ENCODE data around the gene ZNF700.
A peak's percentile ranks its signal among the peaks of the same experiment; 100 is the strongest.

Gene ZNF700

DNA sequence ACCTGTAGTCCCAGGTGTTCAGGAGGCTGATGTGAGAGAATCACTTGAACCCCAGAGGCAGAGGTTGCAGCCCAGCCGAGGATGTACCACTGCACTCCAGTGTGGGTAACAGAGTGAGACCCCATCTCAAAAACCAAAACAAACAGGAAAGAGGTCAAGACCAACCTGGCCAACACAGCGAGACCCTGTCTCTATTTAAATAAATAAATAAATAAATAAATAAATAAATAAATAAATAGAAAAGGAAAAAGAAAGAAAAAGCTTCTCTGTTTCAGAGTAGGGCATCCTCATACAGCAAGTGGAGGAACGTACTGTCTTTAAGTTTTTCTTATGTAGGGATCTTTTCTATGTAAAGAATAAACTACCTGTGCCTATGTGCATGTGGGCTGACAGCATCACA, 2.3 kb downstream of the ZNF700 start (continued):
- TF ChIP-seq, protein P1, sequence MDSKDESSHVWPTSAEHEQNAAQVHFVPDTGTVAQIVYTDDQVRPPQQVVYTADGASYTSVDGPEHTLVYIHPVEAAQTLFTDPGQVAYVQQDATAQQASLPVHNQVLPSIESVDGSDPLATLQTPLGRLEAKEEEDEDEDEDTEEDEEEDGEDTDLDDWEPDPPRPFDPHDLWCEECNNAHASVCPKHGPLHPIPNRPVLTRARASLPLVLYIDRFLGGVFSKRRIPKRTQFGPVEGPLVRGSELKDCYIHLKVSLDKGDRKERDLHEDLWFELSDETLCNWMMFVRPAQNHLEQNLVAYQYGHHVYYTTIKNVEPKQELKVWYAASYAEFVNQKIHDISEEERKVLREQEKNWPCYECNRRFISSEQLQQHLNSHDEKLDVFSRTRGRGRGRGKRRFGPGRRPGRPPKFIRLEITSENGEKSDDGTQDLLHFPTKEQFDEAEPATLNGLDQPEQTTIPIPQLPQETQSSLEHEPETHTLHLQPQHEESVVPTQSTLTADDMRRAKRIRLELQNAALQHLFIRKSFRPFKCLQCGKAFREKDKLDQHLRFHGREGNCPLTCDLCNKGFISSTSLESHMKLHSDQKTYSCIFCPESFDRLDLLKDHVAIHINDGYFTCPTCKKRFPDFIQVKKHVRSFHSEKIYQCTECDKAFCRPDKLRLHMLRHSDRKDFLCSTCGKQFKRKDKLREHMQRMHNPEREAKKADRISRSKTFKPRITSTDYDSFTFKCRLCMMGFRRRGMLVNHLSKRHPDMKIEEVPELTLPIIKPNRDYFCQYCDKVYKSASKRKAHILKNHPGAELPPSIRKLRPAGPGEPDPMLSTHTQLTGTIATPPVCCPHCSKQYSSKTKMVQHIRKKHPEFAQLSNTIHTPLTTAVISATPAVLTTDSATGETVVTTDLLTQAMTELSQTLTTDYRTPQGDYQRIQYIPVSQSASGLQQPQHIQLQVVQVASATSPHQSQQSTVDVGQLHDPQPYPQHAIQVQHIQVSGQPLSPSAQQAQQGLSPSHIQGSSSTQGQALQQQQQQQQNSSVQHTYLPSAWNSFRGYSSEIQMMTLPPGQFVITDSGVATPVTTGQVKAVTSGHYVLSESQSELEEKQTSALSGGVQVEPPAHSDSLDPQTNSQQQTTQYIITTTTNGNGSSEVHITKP (tag by site-specific recombination; IDR thresholded peaks at IDR 0.05) = no peak
- TF ChIP-seq SP7 (tag by site-specific recombination; IDR thresholded peaks at IDR 0.05) = no peak
- no peak for TF ChIP-seq ZNF24 (tag by site-specific recombination; IDR thresholded peaks at IDR 0.05)
- TF ChIP-seq, protein P2, sequence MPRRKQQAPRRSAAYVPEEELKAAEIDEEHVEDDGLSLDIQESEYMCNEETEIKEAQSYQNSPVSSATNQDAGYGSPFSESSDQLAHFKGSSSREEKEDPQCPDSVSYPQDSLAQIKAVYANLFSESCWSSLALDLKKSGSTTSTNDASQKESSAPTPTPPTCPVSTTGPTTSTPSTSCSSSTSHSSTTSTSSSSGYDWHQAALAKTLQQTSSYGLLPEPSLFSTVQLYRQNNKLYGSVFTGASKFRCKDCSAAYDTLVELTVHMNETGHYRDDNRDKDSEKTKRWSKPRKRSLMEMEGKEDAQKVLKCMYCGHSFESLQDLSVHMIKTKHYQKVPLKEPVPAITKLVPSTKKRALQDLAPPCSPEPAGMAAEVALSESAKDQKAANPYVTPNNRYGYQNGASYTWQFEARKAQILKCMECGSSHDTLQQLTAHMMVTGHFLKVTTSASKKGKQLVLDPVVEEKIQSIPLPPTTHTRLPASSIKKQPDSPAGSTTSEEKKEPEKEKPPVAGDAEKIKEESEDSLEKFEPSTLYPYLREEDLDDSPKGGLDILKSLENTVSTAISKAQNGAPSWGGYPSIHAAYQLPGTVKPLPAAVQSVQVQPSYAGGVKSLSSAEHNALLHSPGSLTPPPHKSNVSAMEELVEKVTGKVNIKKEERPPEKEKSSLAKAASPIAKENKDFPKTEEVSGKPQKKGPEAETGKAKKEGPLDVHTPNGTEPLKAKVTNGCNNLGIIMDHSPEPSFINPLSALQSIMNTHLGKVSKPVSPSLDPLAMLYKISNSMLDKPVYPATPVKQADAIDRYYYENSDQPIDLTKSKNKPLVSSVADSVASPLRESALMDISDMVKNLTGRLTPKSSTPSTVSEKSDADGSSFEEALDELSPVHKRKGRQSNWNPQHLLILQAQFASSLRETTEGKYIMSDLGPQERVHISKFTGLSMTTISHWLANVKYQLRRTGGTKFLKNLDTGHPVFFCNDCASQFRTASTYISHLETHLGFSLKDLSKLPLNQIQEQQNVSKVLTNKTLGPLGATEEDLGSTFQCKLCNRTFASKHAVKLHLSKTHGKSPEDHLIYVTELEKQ (tag by site-specific recombination; IDR thresholded peaks at IDR 0.05; ENCODE audit: borderline replicate concordance) = no peak
- TF ChIP-seq ZNF600 (tag by site-specific recombination; IDR thresholded peaks at IDR 0.05) = no peak
- TF ChIP-seq REPIN1 (tag by site-specific recombination; IDR thresholded peaks at IDR 0.05; ENCODE audit: low read depth) = no peak
- no peak for TF ChIP-seq ZNF146 (tag by site-specific recombination; IDR thresholded peaks at IDR 0.05)
- no peak for TF ChIP-seq ZNF23 (tag by site-specific recombination; IDR thresholded peaks at IDR 0.05; ENCODE audit: borderline replicate concordance)
- TF ChIP-seq ZNF530 (tag by site-specific recombination; IDR thresholded peaks at IDR 0.05; ENCODE audit: low read depth) = no peak
- TF ChIP-seq, protein P3, sequence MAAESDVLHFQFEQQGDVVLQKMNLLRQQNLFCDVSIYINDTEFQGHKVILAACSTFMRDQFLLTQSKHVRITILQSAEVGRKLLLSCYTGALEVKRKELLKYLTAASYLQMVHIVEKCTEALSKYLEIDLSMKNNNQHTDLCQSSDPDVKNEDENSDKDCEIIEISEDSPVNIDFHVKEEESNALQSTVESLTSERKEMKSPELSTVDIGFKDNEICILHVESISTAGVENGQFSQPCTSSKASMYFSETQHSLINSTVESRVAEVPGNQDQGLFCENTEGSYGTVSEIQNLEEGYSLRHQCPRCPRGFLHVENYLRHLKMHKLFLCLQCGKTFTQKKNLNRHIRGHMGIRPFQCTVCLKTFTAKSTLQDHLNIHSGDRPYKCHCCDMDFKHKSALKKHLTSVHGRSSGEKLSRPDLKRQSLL (tag by site-specific recombination; IDR thresholded peaks at IDR 0.05) = no peak
- 0 out of 2 replicates have a peak, but pooled peaks have one; percentile 19 for TF ChIP-seq ZNF19 (tag by site-specific recombination; IDR thresholded peaks at IDR 0.05; ENCODE audit: low read depth)
- TF ChIP-seq BCL11A (tag by site-specific recombination; IDR thresholded peaks at IDR 0.05; ENCODE audit: low read depth) = no peak
- 0 out of 2 replicates have a peak, but pooled peaks have one; percentile 26 for TF ChIP-seq BCL11B (tag by site-specific recombination; IDR thresholded peaks at IDR 0.05; ENCODE audit: low read depth)
- TF ChIP-seq KLF10 (tag by site-specific recombination; IDR thresholded peaks at IDR 0.05) = no peak
- no peak for TF ChIP-seq ZNF785 (tag by site-specific recombination; IDR thresholded peaks at IDR 0.05)
- TF ChIP-seq FEZF1 (tag by site-specific recombination; IDR thresholded peaks at IDR 0.05) = no peak
- TF ChIP-seq, protein P4, sequence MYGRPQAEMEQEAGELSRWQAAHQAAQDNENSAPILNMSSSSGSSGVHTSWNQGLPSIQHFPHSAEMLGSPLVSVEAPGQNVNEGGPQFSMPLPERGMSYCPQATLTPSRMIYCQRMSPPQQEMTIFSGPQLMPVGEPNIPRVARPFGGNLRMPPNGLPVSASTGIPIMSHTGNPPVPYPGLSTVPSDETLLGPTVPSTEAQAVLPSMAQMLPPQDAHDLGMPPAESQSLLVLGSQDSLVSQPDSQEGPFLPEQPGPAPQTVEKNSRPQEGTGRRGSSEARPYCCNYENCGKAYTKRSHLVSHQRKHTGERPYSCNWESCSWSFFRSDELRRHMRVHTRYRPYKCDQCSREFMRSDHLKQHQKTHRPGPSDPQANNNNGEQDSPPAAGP (tag by site-specific recombination; IDR thresholded peaks at IDR 0.05) = no peak
- no peak for TF ChIP-seq ZFP3 (tag by site-specific recombination; IDR thresholded peaks at IDR 0.05; ENCODE audit: low read depth)
- TF ChIP-seq ZEB2 (tag by site-specific recombination; IDR thresholded peaks at IDR 0.05) = no peak
- TF ChIP-seq ZNF292 (tag by site-specific recombination; IDR thresholded peaks at IDR 0.05; ENCODE audit: borderline replicate concordance, low read depth) = peak; percentile 82; the same call in 1 of the 2 replicates
- TF ChIP-seq, protein P5, sequence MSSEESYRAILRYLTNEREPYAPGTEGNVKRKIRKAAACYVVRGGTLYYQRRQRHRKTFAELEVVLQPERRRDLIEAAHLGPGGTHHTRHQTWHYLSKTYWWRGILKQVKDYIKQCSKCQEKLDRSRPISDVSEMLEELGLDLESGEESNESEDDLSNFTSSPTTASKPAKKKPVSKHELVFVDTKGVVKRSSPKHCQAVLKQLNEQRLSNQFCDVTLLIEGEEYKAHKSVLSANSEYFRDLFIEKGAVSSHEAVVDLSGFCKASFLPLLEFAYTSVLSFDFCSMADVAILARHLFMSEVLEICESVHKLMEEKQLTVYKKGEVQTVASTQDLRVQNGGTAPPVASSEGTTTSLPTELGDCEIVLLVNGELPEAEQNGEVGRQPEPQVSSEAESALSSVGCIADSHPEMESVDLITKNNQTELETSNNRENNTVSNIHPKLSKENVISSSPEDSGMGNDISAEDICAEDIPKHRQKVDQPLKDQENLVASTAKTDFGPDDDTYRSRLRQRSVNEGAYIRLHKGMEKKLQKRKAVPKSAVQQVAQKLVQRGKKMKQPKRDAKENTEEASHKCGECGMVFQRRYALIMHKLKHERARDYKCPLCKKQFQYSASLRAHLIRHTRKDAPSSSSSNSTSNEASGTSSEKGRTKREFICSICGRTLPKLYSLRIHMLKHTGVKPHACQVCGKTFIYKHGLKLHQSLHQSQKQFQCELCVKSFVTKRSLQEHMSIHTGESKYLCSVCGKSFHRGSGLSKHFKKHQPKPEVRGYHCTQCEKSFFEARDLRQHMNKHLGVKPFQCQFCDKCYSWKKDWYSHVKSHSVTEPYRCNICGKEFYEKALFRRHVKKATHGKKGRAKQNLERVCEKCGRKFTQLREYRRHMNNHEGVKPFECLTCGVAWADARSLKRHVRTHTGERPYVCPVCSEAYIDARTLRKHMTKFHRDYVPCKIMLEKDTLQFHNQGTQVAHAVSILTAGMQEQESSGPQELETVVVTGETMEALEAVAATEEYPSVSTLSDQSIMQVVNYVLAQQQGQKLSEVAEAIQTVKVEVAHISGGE (tag by site-specific recombination; conservative IDR thresholded peaks at IDR 0.05; ENCODE audit: low read depth) = peak; percentile 80
- no peak for TF ChIP-seq ZNF514 (tag by site-specific recombination; IDR thresholded peaks at IDR 0.05)
- TF ChIP-seq, protein P6, sequence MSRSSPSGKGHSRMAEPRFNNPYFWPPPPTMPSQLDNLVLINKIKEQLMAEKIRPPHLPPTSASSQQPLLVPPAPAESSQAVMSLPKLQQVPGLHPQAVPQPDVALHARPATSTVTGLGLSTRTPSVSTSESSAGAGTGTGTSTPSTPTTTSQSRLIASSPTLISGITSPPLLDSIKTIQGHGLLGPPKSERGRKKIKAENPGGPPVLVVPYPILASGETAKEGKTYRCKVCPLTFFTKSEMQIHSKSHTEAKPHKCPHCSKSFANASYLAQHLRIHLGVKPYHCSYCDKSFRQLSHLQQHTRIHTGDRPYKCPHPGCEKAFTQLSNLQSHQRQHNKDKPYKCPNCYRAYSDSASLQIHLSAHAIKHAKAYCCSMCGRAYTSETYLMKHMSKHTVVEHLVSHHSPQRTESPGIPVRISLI (tag by site-specific recombination; IDR thresholded peaks at IDR 0.05) = no peak
- peak; percentile 41 for TF ChIP-seq ZNF654 (tag by site-specific recombination; IDR thresholded peaks at IDR 0.05; ENCODE audit: low read depth)
- TF ChIP-seq ZNF404 (tag by site-specific recombination; IDR thresholded peaks at IDR 0.05) = peak; percentile 69; the same call in 1 of the 2 replicates
- TF ChIP-seq ZNF549 (tag by site-specific recombination; IDR thresholded peaks at IDR 0.05) = no peak
- TF ChIP-seq ZNF169 (tag by site-specific recombination; IDR thresholded peaks at IDR 0.05) = no peak
